GM21529 (cell line): Measurements from ENCODE around the gene LIPA.
A peak's percentile ranks its signal among the peaks of the same experiment; 100 is the strongest.
"Not testable (repeated sequence)": the region's sequence is repeated elsewhere in the genome, so short reads cannot be mapped to it uniquely, and the experiment has no call there.

Experiments
- ATAC-seq: cut with Tn5 transposase; IDR thresholded peaks from one replicate; pipeline ENCODE4 v1.9.1; 2021; ENCODE audit not compliant: unreplicated experiment

Gene LIPA

GRCh38 chr10:89271532-89271931 lies 20.0 kb upstream of the LIPA start:
- no peak for ATAC-seq

- ATAC-seq, result no peak
Measured at GRCh38 chr10:89270153-89270483, 18.5 kb upstream of the LIPA start.

- ATAC-seq, result no peak
Measured at GRCh38 chr10:89269433-89270152, 18.0 kb upstream of the LIPA start.

- ATAC-seq, result no peak
Measured at GRCh38 chr10:89266721-89267453, 15.3 kb upstream of the LIPA start.

GRCh38 chr10:89263531-89263930 lies 12.0 kb upstream of the LIPA start:
- no peak for ATAC-seq

GRCh38 chr10:89263091-89263490 lies 11.5 kb upstream of the LIPA start:
- ATAC-seq, result no peak

- ATAC-seq, result no peak
Measured at GRCh38 chr10:89262086-89263051, 10.8 kb upstream of the LIPA start.

GRCh38 chr10:89258881-89259280 lies 7.3 kb upstream of the LIPA start:
- ATAC-seq, result no peak

GRCh38 chr10:89257581-89257980 lies 6.0 kb upstream of the LIPA start:
- no peak for ATAC-seq

- ATAC-seq, result no peak
Measured at GRCh38 chr10:89256962-89257361, 5.4 kb upstream of the LIPA start.

- no peak for ATAC-seq
Measured at GRCh38 chr10:89256340-89256739, 4.8 kb upstream of the LIPA start.

GRCh38 chr10:89255793-89256192 lies 4.2 kb upstream of the LIPA start:
- no peak for ATAC-seq

GRCh38 chr10:89255091-89255579 lies 3.6 kb upstream of the LIPA start:
- ATAC-seq, result not testable (repeated sequence)

- ATAC-seq, result no peak
Measured at GRCh38 chr10:89252225-89252585, 630 bp upstream of the LIPA start.

GRCh38 chr10:89250865-89251408 lies 638 bp downstream of the LIPA start:
- ATAC-seq, result peak; percentile 0

- no peak for ATAC-seq
Measured at GRCh38 chr10:89248990-89249389, 2.6 kb downstream of the LIPA start.

- ATAC-seq, result not testable (repeated sequence)
Measured at GRCh38 chr10:89247623-89248022, 4.0 kb downstream of the LIPA start.

- ATAC-seq, result peak; percentile 46
Measured at GRCh38 chr10:89245802-89246201, 5.8 kb downstream of the LIPA start.

GRCh38 chr10:89242840-89243568 lies 8.6 kb downstream of the LIPA start:
- ATAC-seq, result peak; percentile 41

GRCh38 chr10:89242345-89242684 lies 9.3 kb downstream of the LIPA start:
- no peak for ATAC-seq
